ENCODE data around the gene UGT1A6. TPM values are rescaled to one million over a fixed set of nuclear protein-coding genes. Genes with fewer than 3 reads are reported as not detected.
A peak's percentile ranks its signal among the peaks of the same experiment; 100 is the strongest.

The UGT1A6 gene
- total and polyA plus RNA-seq, 2 of the 4 experiments (the other 2 are of a cell fraction), result not detected

DNA sequence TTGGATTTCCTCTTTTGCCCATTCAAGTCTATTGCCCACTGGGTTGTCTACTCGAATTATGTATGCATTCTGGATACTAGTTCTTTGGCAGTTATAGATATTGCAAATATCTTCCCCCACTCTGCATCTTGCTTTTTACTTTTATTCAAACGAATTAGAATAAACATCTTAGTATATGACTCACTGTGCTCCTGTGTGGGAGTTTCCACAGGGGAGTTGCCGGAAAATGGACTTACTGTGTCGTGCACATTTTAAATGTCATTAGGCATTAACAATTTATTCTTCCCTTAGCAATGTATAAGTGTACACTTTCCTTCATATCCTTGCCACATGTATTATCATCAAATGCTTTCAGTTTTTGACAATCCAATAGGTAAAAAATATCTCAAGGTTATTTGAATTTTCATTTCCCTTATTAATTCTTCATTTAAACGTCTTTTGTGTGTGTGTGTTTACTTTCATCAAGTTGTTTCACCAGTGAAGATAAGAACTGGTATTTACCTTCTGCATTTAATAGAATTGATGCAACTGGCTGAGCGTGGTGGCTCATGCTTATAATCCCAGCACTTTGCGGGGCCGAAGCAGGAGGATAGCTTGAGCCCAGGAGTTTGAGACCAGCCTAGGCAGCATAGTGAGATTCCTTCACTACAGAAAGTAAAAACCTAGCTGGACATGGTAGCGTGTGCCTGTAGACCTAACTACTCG is 15.4 kb downstream of the UGT1A6 start:
- no peaks in the 10 kb centered on the region for H3K27me3 ChIP-seq (ENCODE audit: control insufficient read depth, insufficient read depth, low read length)
- H3K4me3 ChIP-seq (ENCODE audit: insufficient read depth, low read depth, low read length), result no peak overlapping the region
- H3K4me1 ChIP-seq (ENCODE audit: control insufficient read depth, insufficient read depth, low read length), result peaks cover 9% of the 10 kb centered on the region
- no peak overlapping the region for H2AK5ac ChIP-seq (ENCODE audit: low read depth, low read length)
- H2BK20ac ChIP-seq (ENCODE audit: low read depth, low read length), result no peak overlapping the region
- CTCF ChIA-PET, result no interaction called here
- POLR2A ChIA-PET (ENCODE audit: unreplicated experiment), result no interaction called here
- no peak overlapping the region for H3K23ac ChIP-seq (ENCODE audit: low read depth, low read length)
- no peaks in the 10 kb centered on the region for H3K9me1 ChIP-seq (ENCODE audit: insufficient read depth, low read length)
- H4K5ac ChIP-seq (ENCODE audit: low read depth, low read length), result no peak overlapping the region
- WGBS, 2 experiments (ENCODE audit: extremely low coverage in 2 of 2, insufficient read length in 1 of 2), result no CpG with 5 or more reads among the region's 10 CpGs
- no peak overlapping the region; the same call in none of the 2 replicates for H3K27ac ChIP-seq (ENCODE audit: insufficient read depth, low read length)
- H3K4me2 ChIP-seq (ENCODE audit: low read depth, low read length), result peak overlapping the region; percentile 31; the same call in 1 of the 2 replicates
- dilution Hi-C loops (cut with HindIII; ENCODE audit: low sequenced_read_pairs, unreplicated experiment), result no loop called here
- H3K14ac ChIP-seq (replicated peaks; ENCODE audit: low read depth, low read length), result no peak overlapping the region
- H2BK15ac ChIP-seq (ENCODE audit: low read depth, low read length), result no peak overlapping the region
- no peak overlapping the region; the same call in 1 of the 2 replicates for H4K91ac ChIP-seq (ENCODE audit: insufficient read depth, low read depth, low read length)
- DNase-seq (peak; percentile 54), ATAC-seq (ENCODE audit: low read depth) (peak; percentile 37; the same call in 1 of the 2 replicates)
- intact Hi-C loops (cut with micrococcal nuclease), result no loop called here
- BruUV-seq (replicated peaks), result no TSS peak
- H4K20me1 ChIP-seq (ENCODE audit: insufficient read depth, low read length), result no peaks in the 10 kb centered on the region
- no peaks in the 10 kb centered on the region for H3K79me1 ChIP-seq (ENCODE audit: low read depth in 1 of 2, low read length in 2 of 2)
- H3K9ac ChIP-seq (ENCODE audit: low read depth, low read length), result no peak overlapping the region
- H2BK120ac ChIP-seq (ENCODE audit: low read depth, low read length), result no peak overlapping the region
- H2AK9ac ChIP-seq (replicated peaks; ENCODE audit: low read depth, low read length, poor library complexity), result no peak overlapping the region
- TF ChIP-seq MXI1 (IDR thresholded peaks at IDR 0.05; ENCODE audit: borderline replicate concordance, low read depth, low read length) (no peak), BHLHE40 (IDR thresholded peaks at IDR 0.05; ENCODE audit: low read depth, low read length) (no peak), CHD1 (IDR thresholded peaks at IDR 0.05; ENCODE audit: low read depth, low read length) (no peak), MAZ (IDR thresholded peaks at IDR 0.05; ENCODE audit: borderline replicate concordance, low read depth, low read length) (no peak), RAD21 (IDR thresholded peaks at IDR 0.05; ENCODE audit: low read length) (no peak), FOS (IDR thresholded peaks at IDR 0.05; ENCODE audit: low read depth, low read length) (no peak; the same call in 1 of the 2 replicates), POLR2A (IDR thresholded peaks at IDR 0.05; ENCODE audit: low read depth, low read length) (no peak), SMC3 (IDR thresholded peaks at IDR 0.05; ENCODE audit: low read depth, low read length) (no peak)
- TF ChIP-seq, protein P1, sequence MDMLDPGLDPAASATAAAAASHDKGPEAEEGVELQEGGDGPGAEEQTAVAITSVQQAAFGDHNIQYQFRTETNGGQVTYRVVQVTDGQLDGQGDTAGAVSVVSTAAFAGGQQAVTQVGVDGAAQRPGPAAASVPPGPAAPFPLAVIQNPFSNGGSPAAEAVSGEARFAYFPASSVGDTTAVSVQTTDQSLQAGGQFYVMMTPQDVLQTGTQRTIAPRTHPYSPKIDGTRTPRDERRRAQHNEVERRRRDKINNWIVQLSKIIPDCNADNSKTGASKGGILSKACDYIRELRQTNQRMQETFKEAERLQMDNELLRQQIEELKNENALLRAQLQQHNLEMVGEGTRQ (IDR thresholded peaks at IDR 0.05; ENCODE audit: low read depth, low read length), result no peak
- TF ChIP-seq, protein P2, sequence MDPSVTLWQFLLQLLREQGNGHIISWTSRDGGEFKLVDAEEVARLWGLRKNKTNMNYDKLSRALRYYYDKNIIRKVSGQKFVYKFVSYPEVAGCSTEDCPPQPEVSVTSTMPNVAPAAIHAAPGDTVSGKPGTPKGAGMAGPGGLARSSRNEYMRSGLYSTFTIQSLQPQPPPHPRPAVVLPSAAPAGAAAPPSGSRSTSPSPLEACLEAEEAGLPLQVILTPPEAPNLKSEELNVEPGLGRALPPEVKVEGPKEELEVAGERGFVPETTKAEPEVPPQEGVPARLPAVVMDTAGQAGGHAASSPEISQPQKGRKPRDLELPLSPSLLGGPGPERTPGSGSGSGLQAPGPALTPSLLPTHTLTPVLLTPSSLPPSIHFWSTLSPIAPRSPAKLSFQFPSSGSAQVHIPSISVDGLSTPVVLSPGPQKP (IDR thresholded peaks at IDR 0.05; ENCODE audit: borderline replicate concordance, low read depth, low read length), result no peak
- peak overlapping the region; percentile 52; the same call in 1 of the 2 replicates for H3K18ac ChIP-seq (ENCODE audit: low read depth, low read length)
- no peak overlapping the region for H3K4ac ChIP-seq (ENCODE audit: low read depth, low read length)
- H2AFZ ChIP-seq (replicated peaks; ENCODE audit: low read length, poor library complexity), result no peak overlapping the region
- no peak overlapping the region for H3K56ac ChIP-seq (ENCODE audit: extremely low read depth, insufficient read depth, low read length)
- H3K36me3 ChIP-seq (ENCODE audit: control insufficient read depth, insufficient read depth, low read length), result no peaks in the 10 kb centered on the region
- peak overlapping the region in 1 of 2 experiments; percentile 74; a peak in 2 of 4 replicates for H4K8ac ChIP-seq (ENCODE audit: low read depth in 2 of 2, low read length in 2 of 2)
- H3K9me3 ChIP-seq (ENCODE audit: control insufficient read depth, insufficient read depth, low read length), result no peaks in the 10 kb centered on the region
- H2BK5ac ChIP-seq (ENCODE audit: low read depth, low read length, poor library complexity, severe bottlenecking), result no peak overlapping the region
- in situ Hi-C loops (cut with MboI; ENCODE audit: low sequenced_read_pairs), result no loop called here

Data from IMR-90 (cell line).